Gastrocnemius medialis (tissue), 4 donors: Measurements from ENCODE around the gene STX12. TPM values are rescaled to one million over a fixed set of nuclear protein-coding genes. Genes with fewer than 3 reads are reported as not detected.

Source experiments
- ATAC-seq, 2 donors: fragments of 150-250 bp; one replicate each; pipeline ENCODE4 v1.9.1; 2016
- DNase-seq, 2 donors: peaks; one replicate each; pipeline ENCODE4 v3.0.0-alpha.2; 2019
- H3K27ac ChIP-seq, 4 donors: fragments of 200-600 bp; sonication (generic); 1 replicate in 1 of 4; 2 replicates in 3 of 4; pipeline ENCODE4 v1.5.1; 2016 to 2018; ENCODE audit warnings: mild to moderate bottlenecking in 2 of 4, moderate library complexity in 1 of 4
- H3K27me3 ChIP-seq, 3 donors: fragments of 200-600 bp; sonication (generic) in 2 of 3; 1 replicate in 1 of 3; 2 replicates in 2 of 3; pipeline versions ENCODE4 v1.5.1 to v1.6.0; 2016 to 2019; ENCODE audit warnings: mild to moderate bottlenecking in 1 of 3, moderate library complexity in 1 of 3
- H3K36me3 ChIP-seq, 2 donors: fragments of 200-600 bp; sonication (generic) in 1 of 2; one replicate each; pipeline ENCODE4 v1.5.1; 2017 to 2018
- H3K4me1 ChIP-seq, 2 donors: fragments of 200-600 bp; sonication (generic) in 1 of 2; one replicate each; pipeline ENCODE4 v1.5.1; 2016 to 2017; ENCODE audit warnings: mild to moderate bottlenecking in 2 of 2
- H3K4me3 ChIP-seq, 4 donors: fragments of 200-600 bp; sonication (generic) in 3 of 4; 1 replicate in 1 of 4; 2 replicates in 3 of 4; pipeline ENCODE4 v1.5.1; 2016 to 2019; ENCODE audit warnings: mild to moderate bottlenecking in 2 of 4
- H3K9me3 ChIP-seq, 3 donors: fragments of 200-600 bp; sonication (generic) in 2 of 3; 1 replicate in 1 of 3; 2 replicates in 2 of 3; pipeline ENCODE4 v1.5.1; 2016 to 2019
- POLR2A ChIP-seq, 2 donors: fragments of 450-650 bp; IDR thresholded peaks; one replicate each; pipeline ENCODE4 v1.6.1; 2017; ENCODE audit warnings: antibody characterized with exemption in 2 of 2, mild to moderate bottlenecking in 2 of 2, moderate library complexity in 2 of 2
- in situ Hi-C, 4 donors: fragments of 200-750 bp; cut with MboI; loops; one replicate each; pipeline versions ENCODE4 v1.15.0 to v1.8.0; 2017; ENCODE audit warnings: low sequenced_read_pairs in 4 of 4
- intact Hi-C: fragments of 100-400 bp; cut with DNase I; formaldehyde crosslinking; loops from one replicate; pipeline ENCODE4 v1.15.1; 2023; ENCODE audit warnings: low total_unique reads
- total RNA-seq, 4 donors: library from RNA; depleted of rRNA; stranded (reverse); fragments of >200 nt; gene quantifications; one replicate each; pipeline versions ENCODE4 v1.1.0 to v1.2.3, GENCODE V29; 2016
- TF ChIP-seq, protein P1 (sequence below), 5 experiments: fragments of 450-650 bp in 3 of 5; fragments of 200-600 bp in 2 of 5; sonication (generic) in 2 of 5; IDR thresholded peaks in 4 of 5; conservative IDR thresholded peaks in 1 of 5; 1 replicate in 4 of 5; 2 replicates in 1 of 5; pipeline ENCODE4 v1.5.1; 2016 to 2019; ENCODE audit warnings: antibody characterized with exemption in 5 of 5, mild to moderate bottlenecking in 3 of 5, moderate library complexity in 3 of 5

The STX12 gene
- total RNA-seq = 10 to 100 TPM; 19.2 to 71.6 (median 31.2) TPM

DNA sequence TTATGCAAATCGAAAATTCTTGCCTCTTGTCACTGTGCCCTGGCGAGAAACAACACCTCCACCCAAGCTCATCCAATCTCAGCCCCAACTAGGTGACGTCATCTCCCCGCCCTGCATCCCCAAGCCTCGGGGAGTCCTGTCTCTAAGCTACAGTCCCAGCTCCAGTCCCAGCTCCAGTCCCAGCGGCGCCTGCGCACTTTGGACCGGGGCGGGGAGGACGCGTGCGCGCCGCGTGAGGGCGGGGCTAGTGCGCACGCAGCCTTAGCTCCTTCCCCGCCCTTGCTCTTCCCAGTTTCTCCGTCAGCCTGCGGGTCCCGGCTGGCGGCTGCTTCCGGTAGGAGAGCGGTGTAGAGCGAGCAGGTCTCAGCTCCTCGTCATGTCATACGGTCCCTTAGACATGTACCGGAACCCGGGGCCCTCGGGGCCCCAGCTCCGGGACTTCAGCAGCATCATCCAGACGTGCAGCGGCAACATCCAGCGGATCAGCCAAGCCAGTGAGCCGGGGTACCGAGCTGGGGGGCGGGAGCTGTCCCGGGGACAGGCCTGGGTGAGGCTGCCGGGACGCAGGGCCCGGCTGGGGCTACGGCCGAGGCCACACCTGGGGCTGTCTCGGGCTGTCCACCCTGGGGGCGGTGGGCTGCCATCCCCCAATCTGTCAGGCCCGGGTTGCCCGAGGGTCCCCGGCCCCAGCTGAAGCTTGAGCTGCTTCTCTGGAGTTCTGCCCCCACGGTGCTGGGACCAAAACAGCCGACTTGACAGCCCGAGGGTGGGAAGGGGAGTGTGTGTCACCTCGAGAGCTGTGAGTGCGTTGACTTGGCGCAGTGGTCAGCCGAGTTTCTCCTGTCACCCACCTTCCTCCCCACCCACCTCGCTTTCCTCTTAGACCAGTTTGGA is at the start of gene STX12:
TSS of gene STX12 (plus strand) at position 288 of the 894 bp plus-strand sequence. CDS start at position 377, 89 bp downstream.
- Histone ChIP-seq H3K9me3 (no peaks in the 10 kb centered on the region), H3K4me1 (peaks cover 10 to 18% of the 10 kb centered on the region in 2 donors), H3K4me3 (peak within 1 kb of the TSS; percentile 86 to 95 (median 88)), H3K27me3 (no peaks in the 10 kb centered on the region), H3K27ac (peak within 1 kb of the TSS; percentile 83 to 94 (median 91)), H3K36me3 (no peaks in the 10 kb centered on the region)
- intact Hi-C loops (loop anchor here (1.0 to 5.0 kb wide), 4 partner anchors 16 to 101 kb away; partner anchors contain the start of genes FAM76A, IFI6 and PPP1R8), in situ Hi-C loops (no loop called here)
- DNase-seq (peak; percentile 93 to 97), ATAC-seq (peak; percentile 95)
- TF ChIP-seq, protein P1, sequence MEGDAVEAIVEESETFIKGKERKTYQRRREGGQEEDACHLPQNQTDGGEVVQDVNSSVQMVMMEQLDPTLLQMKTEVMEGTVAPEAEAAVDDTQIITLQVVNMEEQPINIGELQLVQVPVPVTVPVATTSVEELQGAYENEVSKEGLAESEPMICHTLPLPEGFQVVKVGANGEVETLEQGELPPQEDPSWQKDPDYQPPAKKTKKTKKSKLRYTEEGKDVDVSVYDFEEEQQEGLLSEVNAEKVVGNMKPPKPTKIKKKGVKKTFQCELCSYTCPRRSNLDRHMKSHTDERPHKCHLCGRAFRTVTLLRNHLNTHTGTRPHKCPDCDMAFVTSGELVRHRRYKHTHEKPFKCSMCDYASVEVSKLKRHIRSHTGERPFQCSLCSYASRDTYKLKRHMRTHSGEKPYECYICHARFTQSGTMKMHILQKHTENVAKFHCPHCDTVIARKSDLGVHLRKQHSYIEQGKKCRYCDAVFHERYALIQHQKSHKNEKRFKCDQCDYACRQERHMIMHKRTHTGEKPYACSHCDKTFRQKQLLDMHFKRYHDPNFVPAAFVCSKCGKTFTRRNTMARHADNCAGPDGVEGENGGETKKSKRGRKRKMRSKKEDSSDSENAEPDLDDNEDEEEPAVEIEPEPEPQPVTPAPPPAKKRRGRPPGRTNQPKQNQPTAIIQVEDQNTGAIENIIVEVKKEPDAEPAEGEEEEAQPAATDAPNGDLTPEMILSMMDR (IDR thresholded peaks at IDR 0.05 in 4 of 5, conservative IDR thresholded peaks at IDR 0.05 in 1 of 5) = no peak
- peak; percentile 87 to 91 for TF ChIP-seq POLR2A (IDR thresholded peaks at IDR 0.05)

DNA sequence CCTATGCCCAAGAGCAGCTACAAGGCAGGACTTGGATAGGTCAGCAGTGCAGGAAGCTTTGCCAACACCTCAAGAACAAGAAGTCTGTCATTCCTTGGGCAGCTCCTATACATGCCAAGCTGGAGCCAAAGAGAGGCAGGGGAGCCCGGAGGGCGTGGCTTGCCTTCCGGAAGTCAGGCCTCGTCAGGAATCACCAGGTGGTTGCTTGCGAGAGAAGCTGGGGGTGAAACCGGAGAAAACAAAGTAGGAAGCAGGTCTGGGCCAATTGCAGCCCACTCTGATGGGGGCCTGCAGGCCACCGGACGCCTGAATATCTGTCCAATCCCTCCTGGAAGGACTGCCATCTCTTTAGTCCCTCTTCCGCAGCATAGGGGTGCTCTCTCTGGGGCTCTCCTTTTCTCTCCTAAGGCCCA is 48.1 kb upstream of the STX12 start:
- Histone ChIP-seq H3K27ac (peak overlapping the region; percentile 72 to 86 (median 78)), H3K36me3 (peaks cover 0 to 23% of the 10 kb centered on the region in 2 donors), H3K4me3 (peak overlapping the region; percentile 61 to 83 (median 75)), H3K9me3 (no peaks in the 10 kb centered on the region), H3K27me3 (no peaks in the 10 kb centered on the region), H3K4me1 (peaks cover 17 to 20% of the 10 kb centered on the region in 2 donors)
- DNase-seq = peak in 1 of 2 donors; percentile 20
- in situ Hi-C loops (no loop called here), intact Hi-C loops (loop anchor here (1.0 to 5.0 kb wide), 6 partner anchors 48 to 403 kb away; partner anchors contain the start of genes EYA3, IFI6, PPP1R8 and STX12)
- no peak for ATAC-seq
- TF ChIP-seq POLR2A (IDR thresholded peaks at IDR 0.05) = no peak
- TF ChIP-seq, protein P1 (IDR thresholded peaks at IDR 0.05 in 4 of 5, conservative IDR thresholded peaks at IDR 0.05 in 1 of 5) = no peak

DNA sequence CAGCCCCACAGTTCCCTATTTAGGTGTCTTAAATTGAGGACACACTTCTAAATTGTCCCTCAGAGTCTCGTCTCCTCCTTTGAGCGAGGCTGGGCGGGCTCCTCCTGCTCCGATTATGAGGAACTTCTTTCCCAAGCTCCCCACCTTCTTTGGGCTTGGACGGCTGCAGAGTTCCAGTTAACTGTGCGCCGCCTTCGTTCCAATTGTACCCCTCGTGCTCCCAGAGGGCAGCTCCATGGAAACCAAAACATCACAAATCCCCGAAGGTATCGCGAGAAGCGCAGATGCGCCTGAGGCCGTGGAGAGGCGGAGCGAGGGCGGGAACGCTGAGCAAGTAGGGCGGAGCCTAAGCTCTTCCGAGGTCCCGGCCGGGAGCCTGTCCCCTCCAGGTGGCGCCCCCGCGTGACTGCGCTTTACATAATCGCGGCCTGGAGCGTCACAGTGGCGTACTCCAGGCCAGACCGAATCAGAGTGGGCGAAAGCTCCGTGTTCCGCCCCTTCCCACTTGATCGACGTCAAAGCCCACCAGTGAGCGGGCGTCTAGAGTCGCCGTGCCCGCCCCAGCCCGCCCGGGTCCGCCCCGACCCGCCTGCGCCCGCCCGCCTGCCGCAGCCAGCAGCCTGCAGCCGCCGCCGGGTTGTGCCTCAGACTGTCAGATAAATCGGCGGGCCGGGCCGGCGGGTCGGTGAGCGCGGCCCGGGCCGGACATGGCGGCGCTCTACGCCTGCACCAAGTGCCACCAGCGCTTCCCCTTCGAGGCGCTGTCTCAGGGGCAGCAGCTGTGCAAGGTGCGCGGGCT is 47.4 kb upstream of the STX12 start, which contains the start of gene FAM76A:
TSS of gene FAM76A (plus strand) at position 588 of the 799 bp plus-strand sequence. CDS start at position 708, 120 bp downstream.
- Histone ChIP-seq H3K27me3 (no peaks in the 10 kb centered on the region), H3K4me3 (peak within 1 kb of the TSS; percentile 71 to 92 (median 78)), H3K36me3 (peaks cover 0 to 29% of the 10 kb centered on the region in 2 donors), H3K27ac (peak within 1 kb of the TSS; percentile 88 to 97 (median 92)), H3K9me3 (no peaks in the 10 kb centered on the region), H3K4me1 (peaks cover 17 to 20% of the 10 kb centered on the region in 2 donors)
- peak; percentile 99 for DNase-seq
- in situ Hi-C loops (no loop called here), intact Hi-C loops (loop anchor here (1.0 to 5.0 kb wide), 6 partner anchors 48 to 403 kb away; partner anchors contain the start of genes EYA3, IFI6, PPP1R8 and STX12)
- ATAC-seq = peak; percentile 97 to 98
- TF ChIP-seq, protein P1 (IDR thresholded peaks at IDR 0.05 in 4 of 5, conservative IDR thresholded peaks at IDR 0.05 in 1 of 5) = peak in 2 of 5 experiments; percentile 38 to 50
- peak; percentile 65 to 87 for TF ChIP-seq POLR2A (IDR thresholded peaks at IDR 0.05)
